ENCODE results near the gene EML4. TPM values are rescaled to one million over a fixed set of nuclear protein-coding genes. Genes with fewer than 3 reads are reported as not detected.
A peak's percentile ranks its signal among the peaks of the same experiment; 100 is the strongest.
"Not testable (repeated sequence)": the region's sequence is repeated elsewhere in the genome, so short reads cannot be mapped to it uniquely, and the experiment has no call there.

EML4 gene
- total RNA-seq, 1 donor from 2014 or later: 4.3 TPM

DNA sequence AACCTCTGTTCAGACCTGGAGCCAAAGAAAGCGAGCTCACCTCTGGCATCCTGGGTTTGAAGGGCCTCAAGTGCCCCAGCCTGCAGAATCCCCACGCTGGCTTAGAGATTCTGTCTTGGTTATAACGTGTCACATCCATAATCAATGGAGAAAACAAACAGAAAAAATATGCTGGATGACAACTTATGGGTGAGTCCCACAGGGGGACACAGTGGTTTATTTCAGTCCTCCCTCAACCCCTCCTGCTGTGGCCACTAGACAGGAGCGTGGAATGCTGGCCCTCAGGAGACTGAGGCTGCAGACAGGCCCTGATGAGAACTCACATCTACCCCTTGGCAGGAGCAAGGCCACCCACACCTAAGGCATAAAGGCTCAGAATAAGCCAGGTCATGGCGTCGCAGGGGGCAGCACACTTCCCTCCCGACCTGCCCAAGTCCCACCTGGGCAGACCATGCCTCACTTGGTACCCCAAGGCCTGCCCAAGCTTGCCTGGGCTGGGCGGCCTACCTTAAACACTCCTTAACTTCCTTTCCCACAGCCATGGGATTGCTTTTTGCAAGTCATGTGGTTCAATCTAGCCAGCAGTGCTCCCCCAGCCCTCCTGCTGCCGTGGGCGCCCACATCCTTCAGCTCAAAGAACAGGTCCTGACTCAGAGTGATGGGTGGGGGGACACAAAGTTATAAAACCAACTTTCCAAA, 171.9 kb downstream of the EML4 start:
- no peak overlapping the region for H3K27ac ChIP-seq (replicated peaks)
- no peak for DNase-seq
- peaks cover 26% of the 10 kb centered on the region for H3K4me1 ChIP-seq
- H3K4me3 ChIP-seq: no peak overlapping the region
- H3K27me3 ChIP-seq (ENCODE audit: low read depth): no peaks in the 10 kb centered on the region
- H3K9me3 ChIP-seq (replicated peaks): no peaks in the 10 kb centered on the region
- intact Hi-C loops (cut with micrococcal nuclease): no loop called here
- TF ChIP-seq CTCF (IDR thresholded peaks at IDR 0.05; ENCODE audit: borderline replicate concordance): no peak
- H3K36me3 ChIP-seq: peaks cover 36% of the 10 kb centered on the region

GRCh38 chr2:42342061-42342794, 173.1 kb downstream of the EML4 start:
- no peak overlapping the region for H3K4me3 ChIP-seq
- peak; percentile 25 for DNase-seq
- H3K36me3 ChIP-seq: peaks cover 36% of the 10 kb centered on the region
- H3K9me3 ChIP-seq (replicated peaks): no peaks in the 10 kb centered on the region
- TF ChIP-seq CTCF (IDR thresholded peaks at IDR 0.05; ENCODE audit: borderline replicate concordance): no peak
- intact Hi-C loops (cut with micrococcal nuclease): no loop called here
- H3K4me1 ChIP-seq: peaks cover 26% of the 10 kb centered on the region
- H3K27ac ChIP-seq (replicated peaks): peak overlapping the region; percentile 60
- H3K27me3 ChIP-seq (ENCODE audit: low read depth): no peaks in the 10 kb centered on the region

GRCh38 chr2:42342795-42343241, 173.7 kb downstream of the EML4 start:
- DNase-seq: no peak
- H3K27me3 ChIP-seq (ENCODE audit: low read depth): no peaks in the 10 kb centered on the region
- no peak overlapping the region for H3K4me3 ChIP-seq
- no peaks in the 10 kb centered on the region for H3K9me3 ChIP-seq (replicated peaks)
- intact Hi-C loops (cut with micrococcal nuclease): no loop called here
- peak overlapping the region; percentile 60 for H3K27ac ChIP-seq (replicated peaks)
- peaks cover 41% of the 10 kb centered on the region for H3K36me3 ChIP-seq
- no peak for TF ChIP-seq CTCF (IDR thresholded peaks at IDR 0.05; ENCODE audit: borderline replicate concordance)
- peaks cover 26% of the 10 kb centered on the region for H3K4me1 ChIP-seq

GRCh38 chr2:42345986-42346385, 176.8 kb downstream of the EML4 start:
- no peaks in the 10 kb centered on the region for H3K27me3 ChIP-seq (ENCODE audit: low read depth)
- no peak for DNase-seq
- no peaks in the 10 kb centered on the region for H3K9me3 ChIP-seq (replicated peaks)
- no peak overlapping the region for H3K27ac ChIP-seq (replicated peaks)
- intact Hi-C loops (cut with micrococcal nuclease): no loop called here
- no peak overlapping the region for H3K4me3 ChIP-seq
- peaks cover 32% of the 10 kb centered on the region for H3K4me1 ChIP-seq
- H3K36me3 ChIP-seq: peaks cover 44% of the 10 kb centered on the region
- TF ChIP-seq CTCF (IDR thresholded peaks at IDR 0.05; ENCODE audit: borderline replicate concordance): no peak

GRCh38 chr2:42346856-42347255, 177.7 kb downstream of the EML4 start:
- intact Hi-C loops (cut with micrococcal nuclease); H3K4me3 ChIP-seq; H3K9me3 ChIP-seq (replicated peaks); DNase-seq; H3K27me3 ChIP-seq (ENCODE audit: low read depth); H3K27ac ChIP-seq (replicated peaks): not testable (repeated sequence)
- Histone ChIP-seq H3K4me1 (peaks cover 29% of the 10 kb centered on the region), H3K36me3 (peaks cover 52% of the 10 kb centered on the region)

GRCh38 chr2:42347518-42347917, 178.4 kb downstream of the EML4 start:
- Histone ChIP-seq H3K36me3 (peaks cover 59% of the 10 kb centered on the region), H3K4me1 (peaks cover 22% of the 10 kb centered on the region)
- DNase-seq; H3K4me3 ChIP-seq; H3K27ac ChIP-seq (replicated peaks); H3K27me3 ChIP-seq (ENCODE audit: low read depth); H3K9me3 ChIP-seq (replicated peaks); intact Hi-C loops (cut with micrococcal nuclease): not testable (repeated sequence)
